Stimulated activated effector memory CD8-positive, alpha-beta T cell treated with anti-CD3 and anti-CD28 coated beads, Interleukin-12 subunit alpha, Interleukin-12 subunit beta, amount 100 ng/mL, for 72 hours (primary cell): Measurements from ENCODE around the gene TBCB.
A peak's percentile ranks its signal among the peaks of the same experiment; 100 is the strongest.
"Not testable (repeated sequence)": the region's sequence is repeated elsewhere in the genome, so short reads cannot be mapped to it uniquely, and the experiment has no call there.

ENCODE experiments used
- ATAC-seq: fragments of 150-1000 bp; cut with Tn5 transposase; 2 replicates; pipeline ENCODE4 v1.10.0; 2021
- DNase-seq, 2 donors: peaks; one replicate each; pipeline ENCODE4 v3.0.0; 2021 to 2022; ENCODE audit warnings: low spot score in 2 of 2
- H3K27ac Mint-ChIP-seq: one replicate; pipeline ENCODE4 v1.8.0; 2022; ENCODE audit warnings: mild to moderate bottlenecking, mixed read lengths
- H3K36me3 Mint-ChIP-seq: one replicate; pipeline ENCODE4 v1.8.0; 2022; ENCODE audit warnings: mild to moderate bottlenecking, mixed read lengths
- H3K4me1 Mint-ChIP-seq: one replicate; pipeline ENCODE4 v1.8.0; 2022; ENCODE audit warnings: mixed read lengths
- H3K4me3 Mint-ChIP-seq: one replicate; pipeline ENCODE4 v1.8.0; 2022; ENCODE audit warnings: mild to moderate bottlenecking, mixed read lengths
- H3K9me3 Mint-ChIP-seq: one replicate; pipeline ENCODE4 v1.8.0; 2022; ENCODE audit warnings: mixed read lengths

The TBCB gene

DNA sequence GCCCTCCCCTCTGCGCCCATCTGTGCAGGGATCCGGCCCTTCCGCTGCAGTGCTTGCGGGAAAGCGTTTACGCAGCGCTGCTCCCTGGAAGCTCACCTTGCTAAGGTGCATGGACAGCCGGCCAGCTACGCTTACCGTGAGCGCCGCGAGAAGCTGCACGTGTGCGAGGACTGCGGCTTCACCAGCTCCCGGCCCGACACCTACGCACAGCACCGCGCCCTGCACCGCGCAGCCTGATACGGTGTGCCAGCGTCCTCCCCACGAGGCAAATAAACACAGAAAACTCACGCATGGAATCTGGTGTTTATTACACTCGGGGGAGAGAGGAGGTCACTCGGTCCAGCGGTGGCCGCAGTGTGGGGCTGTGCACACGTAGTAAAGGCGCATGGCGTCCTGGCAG, 1.8 kb upstream of the TBCB start:
- Mint-ChIP-seq H3K36me3 (peaks cover 69% of the 10 kb centered on the region), H3K27ac (peak overlapping the region; percentile 99), H3K9me3 (no peaks in the 10 kb centered on the region), H3K4me1 (peaks cover 50% of the 10 kb centered on the region), H3K4me3 (peak overlapping the region; percentile 97)
- DNase-seq, result no peak
- ATAC-seq, result no peak

DNA sequence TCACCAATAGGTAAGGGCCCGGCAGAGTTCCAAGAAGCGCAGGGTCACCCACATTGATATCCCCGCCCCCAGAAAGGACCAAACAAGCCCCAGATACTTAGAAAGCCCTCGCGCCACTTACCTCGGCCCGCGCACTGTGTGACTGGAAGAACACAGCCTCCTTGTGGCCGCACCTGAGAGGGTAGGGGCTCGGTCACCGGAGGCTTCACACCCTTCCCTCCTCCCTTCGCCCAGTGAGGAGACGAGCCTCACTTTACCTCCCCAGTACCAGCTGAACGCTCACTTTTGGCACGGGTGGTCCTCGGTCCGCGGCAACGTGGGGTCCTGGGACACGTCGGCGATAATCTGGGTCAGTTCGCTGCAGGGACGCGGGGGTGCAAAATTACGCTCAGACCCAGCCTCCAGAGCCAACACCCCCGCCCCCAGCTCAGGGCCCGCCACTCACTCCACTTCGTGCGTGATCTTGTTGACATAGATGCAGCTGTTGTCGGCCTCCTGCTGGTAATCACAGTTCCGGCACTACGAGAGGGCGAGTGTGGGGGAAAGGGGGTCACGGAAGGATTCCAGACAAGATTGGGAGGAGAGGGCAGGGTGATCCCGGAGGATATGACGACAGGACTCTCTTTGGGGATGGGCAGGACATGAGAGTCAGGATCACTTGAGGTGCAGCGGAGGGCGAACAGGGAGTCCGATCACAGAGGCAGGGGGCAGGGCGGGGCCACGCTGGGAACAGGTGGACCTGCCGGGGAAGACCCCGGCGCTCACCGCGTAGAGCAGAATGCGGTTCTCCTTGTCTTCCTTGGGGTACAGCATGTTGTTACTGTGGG, 1.2 kb upstream of the TBCB start:
- no peaks in the 10 kb centered on the region for H3K9me3 Mint-ChIP-seq
- no peak for ATAC-seq
- H3K4me1 Mint-ChIP-seq, result peaks cover 50% of the 10 kb centered on the region
- H3K4me3 Mint-ChIP-seq, result peak overlapping the region; percentile 97
- H3K27ac Mint-ChIP-seq, result peak overlapping the region; percentile 99
- peaks cover 73% of the 10 kb centered on the region for H3K36me3 Mint-ChIP-seq
- DNase-seq, result peak; percentile 21 to 65

DNA sequence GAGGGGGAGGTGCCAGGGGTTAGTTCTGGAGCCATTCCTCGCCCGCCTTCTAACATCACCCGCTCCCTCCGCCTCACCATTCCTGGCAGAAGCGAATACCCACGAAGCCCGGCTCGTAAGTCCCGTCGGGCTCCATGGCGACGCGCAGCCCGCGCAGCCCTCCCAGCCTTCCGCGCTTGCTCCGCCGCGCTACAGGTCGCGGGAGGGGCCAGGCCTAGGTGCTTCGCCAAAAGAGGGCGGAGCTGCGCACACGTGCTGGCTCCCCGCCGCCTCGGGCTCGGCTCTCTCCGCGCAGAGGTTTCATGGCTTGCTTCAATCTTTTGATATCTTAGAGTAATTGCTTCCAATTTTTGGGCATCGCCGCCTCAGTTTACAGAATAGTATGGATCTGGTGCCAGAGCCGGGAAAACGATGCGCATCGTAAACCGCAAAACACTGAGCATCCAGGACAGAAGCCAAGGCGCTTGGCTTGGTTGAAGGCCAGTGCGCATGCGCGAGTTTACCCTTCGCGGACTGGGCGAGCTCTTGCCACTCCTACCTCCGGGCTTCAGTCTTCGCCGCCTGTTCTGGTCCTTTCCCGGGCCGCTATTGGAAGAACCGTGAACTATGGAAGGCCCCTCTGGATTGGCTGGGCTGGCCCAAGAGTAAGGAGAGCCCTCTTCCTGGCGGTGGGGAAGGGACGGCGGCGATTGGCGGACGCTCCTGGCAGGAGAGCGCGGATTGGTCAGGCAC, 381 bp upstream of the TBCB start, which contains the start of gene POLR2I:
TSS of gene POLR2I (minus strand) at position 155 of the 732 bp plus-strand sequence. CDS start at position 136, 19 bp downstream.
- Mint-ChIP-seq H3K4me3 (peak within 1 kb of the TSS; percentile 97), H3K4me1 (peaks cover 52% of the 10 kb centered on the region), H3K36me3 (peaks cover 79% of the 10 kb centered on the region), H3K9me3 (no peaks in the 10 kb centered on the region), H3K27ac (peak within 1 kb of the TSS; percentile 99)
- ATAC-seq (peak; percentile 91), DNase-seq (peak; percentile 92 to 98)

DNA sequence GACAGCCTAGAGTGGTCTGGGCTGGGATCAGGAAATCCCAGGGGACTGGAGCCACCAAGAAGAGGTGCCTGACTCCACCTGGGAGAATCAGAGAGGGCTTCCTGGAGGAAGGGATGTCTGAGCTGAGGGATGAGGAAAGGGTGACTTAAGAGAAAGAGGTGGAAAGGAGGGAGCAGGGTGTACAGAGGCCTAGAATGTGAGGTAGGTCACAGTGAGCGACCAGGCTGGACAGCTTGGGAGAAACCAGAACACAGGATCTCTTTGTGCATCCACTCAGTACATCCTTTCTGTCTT, 1.0 kb downstream of the TBCB start:
- Mint-ChIP-seq H3K4me1 (peaks cover 57% of the 10 kb centered on the region), H3K36me3 (peaks cover 93% of the 10 kb centered on the region), H3K9me3 (no peaks in the 10 kb centered on the region), H3K27ac (peak overlapping the region; percentile 99), H3K4me3 (peak overlapping the region; percentile 97)
- DNase-seq (no peak), ATAC-seq (no peak)

DNA sequence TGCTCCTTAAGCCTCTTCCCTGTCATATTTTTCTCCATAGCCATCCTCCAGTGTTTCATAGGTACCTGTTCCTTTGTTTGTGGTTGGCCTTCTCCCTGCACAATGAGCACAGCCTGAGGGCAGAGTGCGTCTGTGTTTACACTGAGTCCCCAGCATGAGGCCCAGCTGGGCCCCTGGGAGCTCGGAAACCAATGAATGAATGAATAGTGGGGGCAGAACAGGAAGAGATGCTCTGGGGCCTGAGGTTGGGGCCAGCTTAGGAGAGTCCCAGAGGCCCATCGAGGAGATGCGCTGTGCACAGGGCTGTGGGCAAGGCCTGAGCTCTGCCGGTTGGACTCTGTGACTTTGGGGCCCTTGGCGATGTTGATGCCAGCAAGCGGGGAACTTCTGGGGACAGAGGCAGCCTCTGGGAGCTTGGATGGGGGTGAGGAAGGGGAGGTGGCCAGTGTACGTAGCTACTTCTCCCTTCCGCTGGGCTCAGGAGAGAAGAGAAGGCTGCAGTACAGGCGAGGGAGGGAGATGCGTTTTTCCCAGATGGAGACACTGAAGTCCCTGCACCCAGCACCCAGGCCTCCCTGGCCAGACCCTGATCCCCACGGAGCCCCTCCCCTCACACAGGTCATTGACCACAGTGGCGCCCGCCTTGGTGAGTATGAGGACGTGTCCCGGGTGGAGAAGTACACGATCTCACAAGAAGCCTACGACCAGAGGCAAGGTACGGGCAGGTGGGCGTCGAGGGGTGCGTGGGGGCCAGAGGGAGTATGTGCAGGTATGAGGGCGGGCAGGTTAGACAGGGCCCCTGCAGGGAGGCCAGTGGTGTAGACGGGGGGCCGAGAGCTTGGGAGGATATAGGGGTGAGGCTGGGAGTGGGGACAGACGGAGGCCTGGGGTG, 5.1 kb downstream of the TBCB start:
- Mint-ChIP-seq H3K9me3 (no peaks in the 10 kb centered on the region), H3K27ac (peak overlapping the region; percentile 63), H3K4me3 (no peak overlapping the region), H3K36me3 (peaks cover 95% of the 10 kb centered on the region), H3K4me1 (peaks cover 30% of the 10 kb centered on the region)
- ATAC-seq (no peak), DNase-seq (no peak)

DNA sequence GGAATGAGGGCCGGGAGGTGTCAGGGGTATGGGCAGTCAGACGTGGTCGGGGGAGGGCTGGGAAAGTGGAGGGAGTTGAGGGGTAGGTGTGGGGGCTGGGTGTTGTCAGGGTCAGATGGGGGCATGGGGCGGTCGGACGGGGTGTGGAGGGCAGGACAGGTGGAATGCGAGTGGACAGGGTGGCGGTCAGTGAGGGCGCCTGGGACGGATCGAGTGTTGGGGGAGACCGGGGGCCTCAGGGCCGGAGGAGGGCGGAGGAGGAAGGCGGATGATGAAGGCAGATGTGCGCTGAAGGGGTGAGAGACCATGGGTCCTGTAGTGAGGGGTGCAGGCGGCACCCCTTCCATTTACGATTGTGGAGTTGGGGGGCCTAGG, 5.7 kb downstream of the TBCB start:
- Mint-ChIP-seq H3K27ac (no peak overlapping the region), H3K4me1 (peaks cover 35% of the 10 kb centered on the region), H3K4me3 (no peak overlapping the region), H3K9me3 (no peaks in the 10 kb centered on the region), H3K36me3 (peaks cover 97% of the 10 kb centered on the region)
- ATAC-seq (no peak), DNase-seq (no peak)

DNA sequence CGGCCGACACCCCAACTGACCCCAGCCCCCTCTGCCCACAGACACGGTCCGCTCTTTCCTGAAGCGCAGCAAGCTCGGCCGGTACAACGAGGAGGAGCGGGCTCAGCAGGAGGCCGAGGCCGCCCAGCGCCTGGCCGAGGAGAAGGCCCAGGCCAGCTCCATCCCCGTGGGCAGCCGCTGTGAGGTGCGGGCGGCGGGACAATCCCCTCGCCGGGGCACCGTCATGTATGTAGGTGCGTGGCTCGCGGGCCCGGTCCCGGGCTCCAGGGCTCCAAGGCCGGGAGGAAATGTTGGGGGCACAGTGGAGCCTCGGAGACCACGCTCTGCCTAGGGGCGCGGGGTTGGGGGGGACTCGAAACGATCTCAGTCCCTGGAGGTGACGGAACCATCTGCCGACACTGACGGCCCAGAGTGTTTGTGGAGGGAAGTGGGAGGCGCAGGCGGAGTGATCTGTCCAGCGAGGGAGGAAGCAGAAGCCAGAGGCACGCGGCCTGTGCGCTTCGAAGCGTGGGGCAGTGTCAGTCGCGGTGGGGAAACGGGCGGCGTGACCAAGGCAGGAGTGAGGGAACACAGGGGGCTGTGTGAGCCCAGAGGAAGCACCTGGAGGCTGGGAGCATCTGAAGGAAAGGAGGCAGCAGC, 6.3 kb downstream of the TBCB start:
- no peaks in the 10 kb centered on the region for H3K9me3 Mint-ChIP-seq
- H3K4me3 Mint-ChIP-seq, result no peak overlapping the region
- ATAC-seq, result no peak
- peaks cover 97% of the 10 kb centered on the region for H3K36me3 Mint-ChIP-seq
- no peak for DNase-seq
- H3K27ac Mint-ChIP-seq, result no peak overlapping the region
- H3K4me1 Mint-ChIP-seq, result peaks cover 29% of the 10 kb centered on the region

DNA sequence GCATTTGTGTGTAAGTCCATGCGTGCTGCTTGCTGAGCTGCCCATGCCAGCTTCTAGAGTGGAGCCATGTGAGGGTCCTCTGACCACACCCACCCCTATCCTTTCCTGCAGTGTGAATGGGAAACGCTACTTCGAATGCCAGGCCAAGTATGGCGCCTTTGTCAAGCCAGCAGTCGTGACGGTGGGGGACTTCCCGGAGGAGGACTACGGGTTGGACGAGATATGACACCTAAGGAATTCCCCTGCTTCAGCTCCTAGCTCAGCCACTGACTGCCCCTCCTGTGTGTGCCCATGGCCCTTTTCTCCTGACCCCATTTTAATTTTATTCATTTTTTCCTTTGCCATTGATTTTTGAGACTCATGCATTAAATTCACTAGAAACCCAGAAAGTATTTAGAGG, 10.3 kb downstream of the TBCB start:
- no peak for DNase-seq
- H3K36me3 Mint-ChIP-seq, result peaks cover 73% of the 10 kb centered on the region
- H3K4me1 Mint-ChIP-seq, result peaks cover 20% of the 10 kb centered on the region
- H3K4me3 Mint-ChIP-seq, result no peak overlapping the region
- H3K9me3 Mint-ChIP-seq, result no peaks in the 10 kb centered on the region
- H3K27ac Mint-ChIP-seq, result peak overlapping the region; percentile 86
- ATAC-seq, result no peak

DNA sequence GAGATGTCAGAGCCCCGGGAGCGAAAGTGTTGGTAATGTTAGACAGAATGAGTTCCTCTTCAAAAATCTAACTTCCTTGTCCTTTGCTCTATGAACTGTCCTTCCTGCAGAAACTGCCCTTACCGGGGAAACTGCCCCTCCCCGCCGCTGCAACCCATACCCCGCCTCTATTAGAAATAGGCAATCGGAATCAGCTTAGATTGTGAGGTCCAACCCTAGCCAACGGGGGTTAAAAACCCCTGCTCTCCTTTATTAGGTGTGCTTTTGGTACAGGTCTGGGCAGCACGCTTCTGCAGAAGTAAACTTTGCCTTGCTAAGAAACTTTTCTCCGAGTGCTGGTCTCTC, 13.1 kb downstream of the TBCB start:
- Mint-ChIP-seq H3K27ac (peak overlapping the region; percentile 93), H3K9me3 (no peaks in the 10 kb centered on the region), H3K36me3 (peaks cover 45% of the 10 kb centered on the region), H3K4me3 (peak overlapping the region; percentile 84), H3K4me1 (peaks cover 35% of the 10 kb centered on the region)
- DNase-seq (no peak), ATAC-seq (no peak)

DNA sequence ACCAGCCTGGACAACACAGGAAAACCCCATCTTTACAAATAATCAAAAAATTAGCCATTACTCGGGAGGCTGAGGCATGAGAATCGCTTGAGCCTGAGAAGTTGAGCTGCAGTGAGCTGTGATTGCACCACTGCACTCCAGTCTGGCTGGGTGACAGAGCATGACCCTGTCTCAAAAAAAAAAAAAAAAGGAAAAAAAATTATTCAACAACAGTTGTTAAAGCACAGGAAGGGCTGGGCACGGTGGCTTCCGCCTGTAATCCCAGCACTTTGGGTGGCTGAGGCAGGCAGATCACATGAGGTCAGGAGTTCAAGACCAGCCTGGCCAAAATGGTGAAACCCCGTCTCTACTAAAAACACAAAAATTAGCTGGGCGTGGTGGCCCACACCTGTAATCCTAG, 16.0 kb downstream of the TBCB start:
- not testable (repeated sequence) for DNase-seq, H3K9me3 Mint-ChIP-seq, ATAC-seq, H3K4me3 Mint-ChIP-seq
- Mint-ChIP-seq H3K4me1 (peaks cover 28% of the 10 kb centered on the region), H3K27ac (peak overlapping the region; percentile 43), H3K36me3 (peaks cover 16% of the 10 kb centered on the region)

DNA sequence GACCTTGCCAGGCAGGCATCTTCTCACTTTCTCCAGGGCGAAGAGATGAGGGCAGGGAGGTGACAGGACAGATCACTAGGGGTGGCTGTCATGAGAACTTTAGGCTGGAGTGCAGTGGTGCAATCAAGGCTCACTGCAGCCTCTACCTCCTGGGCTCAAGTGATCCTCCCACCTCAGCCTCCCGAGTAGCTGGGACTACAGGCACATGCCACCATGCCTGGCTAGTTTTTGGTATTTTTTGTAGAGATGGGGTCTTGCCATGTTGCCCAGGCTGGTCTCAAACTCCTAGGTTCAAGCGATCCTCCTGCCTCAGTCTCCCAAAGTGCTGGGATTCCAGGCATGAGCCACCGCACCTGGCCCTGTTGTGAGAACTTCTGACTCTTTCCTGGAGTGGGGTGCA, 19.6 kb downstream of the TBCB start:
- not testable (repeated sequence) for H3K36me3 Mint-ChIP-seq, DNase-seq, H3K9me3 Mint-ChIP-seq, H3K27ac Mint-ChIP-seq, H3K4me3 Mint-ChIP-seq, ATAC-seq
- peaks cover 24% of the 10 kb centered on the region for H3K4me1 Mint-ChIP-seq

DNA sequence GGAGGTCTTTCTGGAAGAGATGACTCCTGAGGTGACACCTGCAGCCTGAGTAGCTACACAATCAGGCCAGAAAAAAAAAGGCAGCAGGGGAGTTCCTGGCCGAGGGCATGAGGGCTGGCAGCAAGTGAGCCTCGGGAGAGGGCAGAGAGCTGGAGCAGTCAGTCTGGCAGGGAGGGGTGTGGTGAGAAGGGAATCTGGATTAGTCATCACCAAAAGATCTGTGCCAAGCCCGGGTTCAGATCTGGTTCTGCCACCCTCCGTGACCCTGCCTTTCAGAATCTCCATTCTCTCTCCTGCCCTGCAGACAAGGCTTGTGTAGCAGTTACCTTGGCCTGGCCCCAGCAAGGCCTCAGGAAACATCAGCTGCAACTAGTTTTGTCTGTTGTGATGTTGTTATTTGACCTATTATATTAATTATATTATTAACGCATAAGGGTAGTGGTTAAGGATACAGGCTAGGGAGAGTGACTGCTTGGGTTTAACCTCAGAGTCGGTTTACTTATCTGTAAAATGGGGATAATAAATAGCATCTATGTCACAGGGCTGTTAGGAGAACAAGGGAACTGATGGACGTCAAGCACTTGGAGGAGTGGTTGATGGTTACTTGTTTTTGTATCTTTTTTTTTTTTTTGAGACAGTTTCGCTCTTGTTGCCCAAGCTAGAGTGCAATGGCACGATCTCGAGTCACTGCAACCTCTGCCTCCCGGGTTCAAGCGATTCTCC, 21.9 kb downstream of the TBCB start:
- peaks cover 2% of the 10 kb centered on the region for H3K9me3 Mint-ChIP-seq
- H3K4me1 Mint-ChIP-seq, result peaks cover 29% of the 10 kb centered on the region
- no peak for ATAC-seq
- peak overlapping the region; percentile 16 for H3K4me3 Mint-ChIP-seq
- no peak overlapping the region for H3K27ac Mint-ChIP-seq
- DNase-seq, result no peak
- H3K36me3 Mint-ChIP-seq, result peaks cover 28% of the 10 kb centered on the region

DNA sequence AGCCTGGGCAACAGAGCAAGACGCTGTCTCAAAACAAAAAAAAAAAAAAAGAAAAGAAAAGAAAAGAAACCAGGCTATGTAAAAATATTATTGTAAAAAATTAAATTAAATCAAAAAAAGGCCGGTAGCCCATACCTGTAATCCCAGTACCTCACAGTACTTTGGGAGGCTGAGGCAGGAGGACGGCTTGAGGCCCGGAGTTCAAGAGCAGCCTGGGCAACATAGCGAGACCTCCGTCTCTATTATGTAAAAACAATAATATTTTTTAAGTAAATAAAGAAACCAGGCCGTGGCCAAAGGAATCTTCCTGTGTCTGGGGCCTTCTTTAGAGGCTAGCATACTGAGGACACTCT, 23.8 kb downstream of the TBCB start:
- DNase-seq, result no peak
- Mint-ChIP-seq H3K27ac (peak overlapping the region; percentile 91), H3K4me1 (peaks cover 32% of the 10 kb centered on the region), H3K36me3 (peaks cover 44% of the 10 kb centered on the region), H3K9me3 (peaks cover 2% of the 10 kb centered on the region), H3K4me3 (peak overlapping the region; percentile 95)
- ATAC-seq, result no peak

DNA sequence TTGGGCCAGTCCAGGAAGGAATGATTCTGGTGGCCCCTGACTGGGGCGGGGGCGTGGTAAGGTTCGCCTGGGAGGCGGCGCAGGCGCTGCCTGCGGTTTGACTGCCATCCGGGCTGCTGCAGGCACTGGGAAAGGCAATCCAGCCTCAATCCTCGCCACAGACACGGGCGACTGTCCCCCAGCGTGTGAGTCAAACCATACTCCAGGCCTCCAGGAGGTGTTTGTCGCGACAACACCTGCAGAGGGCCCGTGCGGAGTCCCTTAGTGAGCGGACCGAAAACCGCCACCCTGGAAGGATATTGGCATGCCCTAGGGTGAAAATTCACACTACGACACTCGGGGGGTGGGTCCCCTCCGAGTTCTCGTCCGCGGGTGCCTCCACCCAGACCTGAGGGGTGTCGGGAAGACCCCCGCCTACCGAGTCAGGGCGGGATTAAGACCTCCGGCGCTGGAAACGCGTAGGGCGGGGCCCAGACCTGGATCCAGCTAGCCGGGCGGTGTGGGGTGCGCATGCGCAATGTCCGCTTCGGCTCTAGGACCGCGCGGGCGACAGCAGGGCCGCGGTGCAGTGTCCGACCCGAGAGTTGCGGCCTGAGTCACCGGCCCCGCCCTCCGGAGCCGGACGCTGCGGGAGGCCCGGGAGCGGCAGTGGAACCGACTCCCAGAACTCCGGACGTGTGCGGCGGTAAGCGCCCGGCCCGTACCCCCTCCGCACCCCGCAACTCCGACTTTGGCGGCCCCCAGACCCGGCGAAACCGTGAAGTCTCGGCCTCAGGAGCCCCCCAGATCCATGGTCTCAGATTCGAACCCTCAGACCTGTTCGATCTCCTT, 24.4 kb downstream of the TBCB start, which contains the start of gene CAPNS1:
TSS of gene CAPNS1 (plus strand) at position 594 of the 831 bp plus-strand sequence. CDS start 946 bp downstream, outside the sequence.
- Mint-ChIP-seq H3K4me3 (peak within 1 kb of the TSS; percentile 95), H3K9me3 (peaks cover 2% of the 10 kb centered on the region), H3K36me3 (peaks cover 50% of the 10 kb centered on the region), H3K27ac (peak within 1 kb of the TSS; percentile 91), H3K4me1 (peaks cover 32% of the 10 kb centered on the region)
- ATAC-seq (peak; percentile 89), DNase-seq (peak; percentile 95 to 98)
